RWPE2 (cell line): ENCODE measurements around the gene ITPKB.

ENCODE experiments used
- ATAC-seq: fragments of 200-7000 bp; cut with Tn5 transposase; 3 replicates; pipeline ENCODE4 v1.9.1; 2021; ENCODE audit warnings: low read depth
- DNase-seq: peaks from one replicate; pipeline ENCODE4 v3.0.0-alpha.2; 2020; ENCODE audit warnings: low spot score
- H3K27ac ChIP-seq: fragments of 450-650 bp; 2 replicates; pipeline ENCODE4 v1.5.1; 2017; ENCODE audit warnings: mild to moderate bottlenecking; ENCODE audit not compliant: poor library complexity, severe bottlenecking
- H3K27me3 ChIP-seq: fragments of 250-450 bp; sonication (Bioruptor Pico); 2 replicates; pipeline ENCODE4 v1.5.1; 2021; ENCODE audit warnings: mild to moderate bottlenecking, moderate library complexity; ENCODE audit not compliant: insufficient read depth, poor library complexity, severe bottlenecking
- H3K36me3 ChIP-seq: fragments of 250-450 bp; sonication (Bioruptor Pico); 2 replicates; pipeline ENCODE4 v1.5.1; 2020; ENCODE audit warnings: low read depth, mild to moderate bottlenecking, moderate library complexity
- H3K4me1 ChIP-seq: fragments of 250-450 bp; sonication (Bioruptor Pico); 2 replicates; pipeline ENCODE4 v1.5.1; 2021; ENCODE audit warnings: mild to moderate bottlenecking, moderate library complexity; ENCODE audit not compliant: insufficient read depth, poor library complexity, severe bottlenecking
- H3K4me3 ChIP-seq: fragments of 250-450 bp; sonication (Bioruptor Pico); 2 replicates; pipeline ENCODE4 v1.5.1; 2021; ENCODE audit warnings: mild to moderate bottlenecking, moderate library complexity; ENCODE audit not compliant: severe bottlenecking
- H3K9me3 ChIP-seq: fragments of 250-450 bp; sonication (Bioruptor Pico); 2 replicates; pipeline ENCODE4 v1.5.1; 2021; ENCODE audit warnings: mild to moderate bottlenecking, moderate library complexity; ENCODE audit not compliant: severe bottlenecking
- CTCF ChIP-seq: fragments of 450-650 bp; IDR thresholded peaks from one replicate; pipeline ENCODE4 v1.5.1; 2017; ENCODE audit warnings: mild to moderate bottlenecking, moderate library complexity; ENCODE audit not compliant: poor library complexity, severe bottlenecking

The ITPKB gene

GRCh38 chr1:226606311-226607267, 132.5 kb downstream of the ITPKB start:
- H3K9me3 ChIP-seq, result no peaks in the 10 kb centered on the region
- DNase-seq (no peak), ATAC-seq (no peak)
- H3K36me3 ChIP-seq, result no peaks in the 10 kb centered on the region
- TF ChIP-seq CTCF, result no peak
- no peaks in the 10 kb centered on the region for H3K27me3 ChIP-seq
- no peak overlapping the region for H3K4me3 ChIP-seq
- H3K27ac ChIP-seq, result no peak overlapping the region
- H3K4me1 ChIP-seq, result no peaks in the 10 kb centered on the region

- DNase-seq (no peak), ATAC-seq (no peak)
- H3K4me1 ChIP-seq, result no peaks in the 10 kb centered on the region
- no peak overlapping the region for H3K4me3 ChIP-seq
- no peak overlapping the region for H3K27ac ChIP-seq
- H3K36me3 ChIP-seq, result no peaks in the 10 kb centered on the region
- H3K27me3 ChIP-seq, result no peaks in the 10 kb centered on the region
- no peak for TF ChIP-seq CTCF
- H3K9me3 ChIP-seq, result no peaks in the 10 kb centered on the region
These were observed 133.6 kb downstream of the ITPKB start for GRCh38 chr1:226605318-226605950.

- TF ChIP-seq CTCF, result no peak
- Histone ChIP-seq H3K27me3 (no peaks in the 10 kb centered on the region), H3K9me3 (no peaks in the 10 kb centered on the region), H3K36me3 (no peaks in the 10 kb centered on the region), H3K4me3 (no peak overlapping the region), H3K27ac (no peak overlapping the region), H3K4me1 (no peaks in the 10 kb centered on the region)
- no peak for DNase-seq
- no peak for ATAC-seq
These were observed 134.3 kb downstream of the ITPKB start for GRCh38 chr1:226604560-226605317.

GRCh38 chr1:226603858-226604559, 135.1 kb downstream of the ITPKB start:
- no peaks in the 10 kb centered on the region for H3K36me3 ChIP-seq
- DNase-seq (no peak), ATAC-seq (no peak)
- no peak overlapping the region for H3K27ac ChIP-seq
- no peaks in the 10 kb centered on the region for H3K4me1 ChIP-seq
- no peaks in the 10 kb centered on the region for H3K27me3 ChIP-seq
- no peak for TF ChIP-seq CTCF
- H3K4me3 ChIP-seq, result no peak overlapping the region
- no peaks in the 10 kb centered on the region for H3K9me3 ChIP-seq
